Stimulated activated CD8-positive, alpha-beta memory T cell treated with anti-CD3 and anti-CD28 coated beads, Interleukin-4, amount 100 ng/mL, for 1 hour (primary cell): ENCODE data around the gene ITPKB.
"Not testable (repeated sequence)": the region's sequence is repeated elsewhere in the genome, so short reads cannot be mapped to it uniquely, and the experiment has no call there.

Experiments
- DNase-seq, 2 donors: peaks; one replicate each; pipeline ENCODE4 v3.0.0-alpha.2; 2020; ENCODE audit warnings: low read depth in 2 of 2, low spot score in 1 of 2

The ITPKB gene

GRCh38 chr1:226605318-226605950 is 133.6 kb downstream of the ITPKB start:
- DNase-seq, result no peak

GRCh38 chr1:226604560-226605317 is 134.3 kb downstream of the ITPKB start:
- DNase-seq, result no peak

GRCh38 chr1:226603858-226604559 is 135.1 kb downstream of the ITPKB start:
- no peak for DNase-seq

GRCh38 chr1:226603022-226603857 is 135.8 kb downstream of the ITPKB start:
- no peak for DNase-seq

GRCh38 chr1:226602186-226603021 is 136.7 kb downstream of the ITPKB start:
- no peak for DNase-seq

GRCh38 chr1:226601456-226601855 is 137.6 kb downstream of the ITPKB start:
- DNase-seq, result no peak

- DNase-seq, result no peak
Observed at GRCh38 chr1:226600254-226600653, 138.8 kb downstream of the ITPKB start.

GRCh38 chr1:226599636-226600238 is 139.3 kb downstream of the ITPKB start:
- DNase-seq, result no peak

- not testable (repeated sequence) for DNase-seq
Observed at GRCh38 chr1:226598955-226599354, 140.1 kb downstream of the ITPKB start.

- DNase-seq, result no peak
Observed at GRCh38 chr1:226598455-226598849, 140.6 kb downstream of the ITPKB start.

GRCh38 chr1:226597616-226598454 is 141.2 kb downstream of the ITPKB start:
- DNase-seq, result no peak

- DNase-seq, result no peak
Observed at GRCh38 chr1:226596531-226597165, 142.4 kb downstream of the ITPKB start.

- no peak for DNase-seq
Observed at GRCh38 chr1:226593541-226593940, 145.5 kb downstream of the ITPKB start.

- DNase-seq, result no peak
Observed at GRCh38 chr1:226590614-226591013, 148.5 kb downstream of the ITPKB start.

- DNase-seq, result no peak
Observed at GRCh38 chr1:226589008-226589733, 149.9 kb downstream of the ITPKB start.

- DNase-seq, result no peak
Observed at GRCh38 chr1:226588484-226588883, 150.6 kb downstream of the ITPKB start.

GRCh38 chr1:226586650-226587422 is 152.2 kb downstream of the ITPKB start:
- DNase-seq, result no peak
